ENCODE data around the gene AZGP1. TPM values are rescaled to one million over a fixed set of nuclear protein-coding genes. Genes with fewer than 3 reads are reported as not detected.
"Not testable (repeated sequence)": the region's sequence is repeated elsewhere in the genome, so short reads cannot be mapped to it uniquely, and the experiment has no call there.

The AZGP1 gene
- polyA plus RNA-seq, 1 of the 3 experiments (the other 2 are of a cell fraction): not detected

DNA sequence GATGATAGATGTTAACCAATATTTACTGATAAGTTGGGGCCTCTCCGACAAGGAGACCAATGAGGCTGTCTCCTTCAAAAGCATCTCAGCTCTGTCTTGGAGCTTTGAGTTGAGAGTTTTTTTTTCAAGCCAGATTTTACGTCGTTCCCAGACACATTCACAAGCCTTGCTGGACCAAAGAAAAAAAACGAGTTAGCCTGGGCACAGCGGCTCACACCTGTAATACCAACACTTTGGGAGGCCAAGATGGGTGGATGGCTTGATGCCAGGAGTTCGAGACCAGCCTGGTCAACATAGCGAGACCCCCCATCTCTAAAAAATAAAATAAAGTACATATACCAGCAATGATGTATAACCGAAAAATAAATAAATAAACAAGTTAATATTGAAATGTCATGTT is 19.0 kb upstream of the AZGP1 start:
- no peak overlapping the region for H3K4me3 ChIP-seq (ENCODE audit: low read depth in 2 of 2, low read length in 1 of 2)
- WGBS (ENCODE audit: low lambda C conversion rate): 73% methylated on average over 8 of the region's 8 CpGs
- H4K20me1 ChIP-seq (ENCODE audit: insufficient read depth): no peaks in the 10 kb centered on the region
- no peaks in the 10 kb centered on the region for H3F3A ChIP-seq (replicated peaks; ENCODE audit: insufficient read depth)
- no peaks in the 10 kb centered on the region for H3K36me3 ChIP-seq (replicated peaks in 1 of 2; ENCODE audit: control insufficient read depth in 1 of 2, insufficient read depth in 2 of 2, low read length in 1 of 2)
- H3K4me1 ChIP-seq (ENCODE audit: control insufficient read depth in 1 of 2, insufficient read depth in 2 of 2, low read depth in 1 of 2, low read length in 1 of 2): no peaks in the 10 kb centered on the region; a peak in 1 of 4 replicates
- no peak for DNase-seq
- no peaks in the 10 kb centered on the region for H3K9me2 ChIP-seq
- H2AFZ ChIP-seq (ENCODE audit: low read depth): 0 out of 2 replicates have a peak overlapping the region, but pooled peaks have one; percentile 31
- H3K27me3 ChIP-seq (ENCODE audit: insufficient read depth): peaks cover 7% of the 10 kb centered on the region; the same call in 1 of the 2 replicates
- no peaks in the 10 kb centered on the region for H3K79me2 ChIP-seq (ENCODE audit: insufficient read depth)
- no peak overlapping the region for H3K4me2 ChIP-seq
- no peak for TF ChIP-seq RAD21 (IDR thresholded peaks at IDR 0.05; ENCODE audit: low read length)
- TF ChIP-seq MXI1 (IDR thresholded peaks at IDR 0.05; ENCODE audit: low read depth, low read length): no peak
- TF ChIP-seq FOXM1 (IDR thresholded peaks at IDR 0.05; ENCODE audit: low read depth): no peak
- H3K9ac ChIP-seq: no peak overlapping the region
- no peak overlapping the region for H3K27ac ChIP-seq (ENCODE audit: low read depth in 2 of 2, low read length in 1 of 2)
- no peaks in the 10 kb centered on the region for H3K9me3 ChIP-seq
- ChIA-PET CTCF (interaction anchor here (0.7 to 8.0 kb wide), 25 partner anchors 8 to 277 kb away, joined by 3 to 103 read pairs (median 7); partner anchors contain the start of genes AZGP1, GJC3, ZKSCAN1 and ZNF3), POLR2A (interaction anchor here (1.3 kb wide), 2 partner anchors 18 to 74 kb away, joined by 3 to 4 read pairs; no protein-coding TSS in a partner anchor)

DNA sequence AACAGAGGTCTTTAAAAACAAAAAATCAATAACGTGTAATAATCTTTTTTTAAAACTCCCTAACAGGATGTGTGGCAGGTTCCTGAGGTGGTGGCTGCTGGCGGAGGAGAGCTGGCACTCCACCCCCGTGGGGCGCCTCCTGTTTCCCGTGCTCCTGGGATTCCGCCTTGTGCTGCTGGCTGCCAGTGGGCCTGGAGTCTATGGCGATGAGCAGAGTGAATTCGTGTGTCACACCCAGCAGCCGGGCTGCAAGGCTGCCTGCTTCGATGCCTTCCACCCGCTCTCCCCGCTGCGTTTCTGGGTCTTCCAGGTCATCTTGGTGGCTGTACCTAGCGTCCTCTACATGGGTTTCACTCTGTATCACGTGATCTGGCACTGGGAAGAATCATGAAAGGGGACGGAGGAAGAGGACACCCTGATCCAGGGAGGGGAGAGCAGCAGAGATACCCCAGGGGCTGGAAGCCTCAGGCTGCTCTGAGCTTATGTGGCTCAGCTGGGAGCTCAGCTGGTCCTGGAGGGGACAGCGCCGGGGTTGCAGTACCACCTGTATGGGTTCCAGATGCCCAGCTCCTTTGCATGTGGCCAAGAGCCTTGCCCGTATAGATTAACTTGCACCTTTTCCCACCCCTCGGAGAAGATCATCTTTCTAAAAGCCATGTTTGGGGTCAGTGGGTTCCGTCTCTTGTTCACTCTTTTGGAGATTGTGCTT is 16.7 kb upstream of the AZGP1 start:
- H3K36me3 ChIP-seq (replicated peaks in 1 of 2; ENCODE audit: control insufficient read depth in 1 of 2, insufficient read depth in 2 of 2, low read length in 1 of 2): no peaks in the 10 kb centered on the region
- 75% methylated on average over 19 of the region's 21 CpGs for WGBS (ENCODE audit: low lambda C conversion rate)
- no peaks in the 10 kb centered on the region for H3F3A ChIP-seq (replicated peaks; ENCODE audit: insufficient read depth)
- H3K9me2 ChIP-seq: no peaks in the 10 kb centered on the region
- ChIA-PET CTCF (interaction anchor here (0.8 to 8.0 kb wide), 15 partner anchors 10 to 824 kb away, joined by 3 to 103 read pairs (median 5); partner anchors contain the start of genes AZGP1, TRIM4, ZKSCAN1 and ZNF3), POLR2A (interaction anchor here (0.6 to 0.7 kb wide), 2 partner anchors 76 to 234 kb away, joined by 3 read pairs; no protein-coding TSS in a partner anchor)
- H3K27me3 ChIP-seq (ENCODE audit: insufficient read depth): peaks cover 13% of the 10 kb centered on the region
- no peaks in the 10 kb centered on the region for H3K9me3 ChIP-seq
- TF ChIP-seq YY1 (IDR thresholded peaks at IDR 0.05; ENCODE audit: low read depth): no peak
- no peak for DNase-seq
- no peaks in the 10 kb centered on the region for H3K79me2 ChIP-seq (ENCODE audit: insufficient read depth)
- H3K4me1 ChIP-seq (ENCODE audit: control insufficient read depth in 1 of 2, insufficient read depth in 2 of 2, low read depth in 1 of 2, low read length in 1 of 2): no peaks in the 10 kb centered on the region; a peak in 1 of 4 replicates
- H4K20me1 ChIP-seq (ENCODE audit: insufficient read depth): no peaks in the 10 kb centered on the region
- H3K27ac ChIP-seq (ENCODE audit: low read depth in 2 of 2, low read length in 1 of 2): no peak overlapping the region
- 0 out of 2 replicates have a peak overlapping the region, but pooled peaks have one; percentile 9 for H2AFZ ChIP-seq (ENCODE audit: low read depth)
- no peak overlapping the region for H3K9ac ChIP-seq
- H3K4me2 ChIP-seq: no peak overlapping the region
- no peak overlapping the region for H3K4me3 ChIP-seq (ENCODE audit: low read depth in 2 of 2, low read length in 1 of 2)

DNA sequence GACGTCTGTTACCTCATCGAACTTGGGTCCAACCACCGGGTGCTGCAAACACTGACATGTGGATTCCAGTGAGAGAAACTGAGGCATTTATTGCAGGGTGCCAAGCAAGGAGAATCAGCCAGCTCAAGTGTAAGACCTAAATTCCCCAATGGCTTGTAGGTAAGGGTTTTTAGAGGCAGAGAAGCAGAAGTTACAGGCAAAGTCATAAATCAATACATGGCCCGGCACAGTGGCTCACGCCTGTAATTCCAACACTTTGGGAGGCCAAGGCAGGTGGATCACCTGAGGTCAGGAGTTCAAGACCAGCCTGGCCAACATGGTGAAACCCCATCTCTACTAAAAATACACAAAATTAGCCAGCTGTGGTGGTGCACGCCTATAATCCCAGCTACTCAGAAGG is 15.7 kb upstream of the AZGP1 start:
- Histone ChIP-seq H2AFZ (ENCODE audit: low read depth) (peak overlapping the region; percentile 78; the same call in 1 of the 2 replicates), H3K27me3 (ENCODE audit: insufficient read depth) (peaks cover 21% of the 10 kb centered on the region)
- H3K9ac ChIP-seq; H3K36me3 ChIP-seq (replicated peaks in 1 of 2; ENCODE audit: control insufficient read depth in 1 of 2, insufficient read depth in 2 of 2, low read length in 1 of 2); H3K4me2 ChIP-seq; H3F3A ChIP-seq (replicated peaks; ENCODE audit: insufficient read depth); H3K27ac ChIP-seq (ENCODE audit: low read depth in 2 of 2, low read length in 1 of 2); H3K9me3 ChIP-seq; H3K79me2 ChIP-seq (ENCODE audit: insufficient read depth); H4K20me1 ChIP-seq (ENCODE audit: insufficient read depth); DNase-seq; H3K4me3 ChIP-seq (ENCODE audit: low read depth in 2 of 2, low read length in 1 of 2); H3K9me2 ChIP-seq; H3K4me1 ChIP-seq (ENCODE audit: control insufficient read depth in 1 of 2, insufficient read depth in 2 of 2, low read depth in 1 of 2, low read length in 1 of 2): not testable (repeated sequence)
- POLR2A ChIA-PET: interaction anchor here (0.7 kb wide), 2 partner anchors 174 to 233 kb away, joined by 3 read pairs; no protein-coding TSS in a partner anchor
- WGBS (ENCODE audit: low lambda C conversion rate): 59% methylated on average over 6 of the region's 6 CpGs
- CTCF ChIA-PET: interaction anchor here (0.7 to 8.0 kb wide), 25 partner anchors 10 to 825 kb away, joined by 3 to 103 read pairs (median 5); partner anchors contain the start of genes AZGP1, GJC3, TRIM4 and ZKSCAN1

All from SK-N-SH (cell line).